HG02981 (cell line): ENCODE measurements around the gene CNTD1.

ENCODE experiments used
- ATAC-seq: cut with Tn5 transposase; IDR thresholded peaks from one replicate; pipeline ENCODE4 v1.9.1; 2021; ENCODE audit warnings: mild to moderate bottlenecking, moderate library complexity; ENCODE audit not compliant: unreplicated experiment

The CNTD1 gene

GRCh38 chr17:42779304-42779935, 19.2 kb upstream of the CNTD1 start:
- ATAC-seq: no peak

- no peak for ATAC-seq
Measured at GRCh38 chr17:42779936-42780850, 18.5 kb upstream of the CNTD1 start, which contains the start of gene WNK4. Gene WNK4, plus strand, starts transcription at chr17:42780610. Its CDS starts 89 bp downstream, at chr17:42780699.

DNA sequence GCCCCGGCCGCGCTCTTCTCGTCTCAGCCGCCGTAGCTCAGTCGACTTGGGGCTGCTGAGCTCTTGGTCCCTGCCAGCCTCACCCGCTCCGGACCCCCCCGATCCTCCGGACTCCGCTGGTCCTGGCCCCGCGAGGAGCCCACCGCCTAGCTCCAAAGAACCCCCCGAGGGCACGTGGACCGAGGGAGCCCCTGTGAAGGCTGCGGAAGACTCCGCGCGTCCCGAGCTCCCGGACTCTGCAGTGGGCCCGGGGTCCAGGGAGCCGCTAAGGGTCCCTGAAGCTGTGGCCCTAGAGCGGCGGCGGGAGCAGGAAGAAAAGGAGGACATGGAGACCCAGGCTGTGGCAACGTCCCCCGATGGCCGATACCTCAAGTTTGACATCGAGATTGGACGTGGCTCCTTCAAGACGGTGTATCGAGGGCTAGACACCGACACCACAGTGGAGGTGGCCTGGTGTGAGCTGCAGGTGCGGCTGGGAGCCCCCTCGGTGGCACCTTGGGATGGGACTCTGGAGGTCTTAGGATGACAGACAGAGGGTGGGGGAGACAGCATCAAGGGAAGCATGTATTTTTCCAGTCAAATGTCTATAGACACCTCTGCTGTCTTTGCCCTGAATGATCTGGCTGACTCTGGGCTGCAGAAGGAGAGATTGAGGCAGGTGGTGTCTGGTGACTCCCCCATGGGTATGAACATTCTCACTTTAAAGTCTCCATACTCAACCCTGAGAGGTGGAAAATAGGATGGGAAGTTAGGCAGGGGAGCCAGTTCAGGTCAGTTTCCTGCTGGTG, 17.6 kb upstream of the CNTD1 start:
- no peak for ATAC-seq

GRCh38 chr17:42781639-42782165, 17.0 kb upstream of the CNTD1 start:
- ATAC-seq: no peak

DNA sequence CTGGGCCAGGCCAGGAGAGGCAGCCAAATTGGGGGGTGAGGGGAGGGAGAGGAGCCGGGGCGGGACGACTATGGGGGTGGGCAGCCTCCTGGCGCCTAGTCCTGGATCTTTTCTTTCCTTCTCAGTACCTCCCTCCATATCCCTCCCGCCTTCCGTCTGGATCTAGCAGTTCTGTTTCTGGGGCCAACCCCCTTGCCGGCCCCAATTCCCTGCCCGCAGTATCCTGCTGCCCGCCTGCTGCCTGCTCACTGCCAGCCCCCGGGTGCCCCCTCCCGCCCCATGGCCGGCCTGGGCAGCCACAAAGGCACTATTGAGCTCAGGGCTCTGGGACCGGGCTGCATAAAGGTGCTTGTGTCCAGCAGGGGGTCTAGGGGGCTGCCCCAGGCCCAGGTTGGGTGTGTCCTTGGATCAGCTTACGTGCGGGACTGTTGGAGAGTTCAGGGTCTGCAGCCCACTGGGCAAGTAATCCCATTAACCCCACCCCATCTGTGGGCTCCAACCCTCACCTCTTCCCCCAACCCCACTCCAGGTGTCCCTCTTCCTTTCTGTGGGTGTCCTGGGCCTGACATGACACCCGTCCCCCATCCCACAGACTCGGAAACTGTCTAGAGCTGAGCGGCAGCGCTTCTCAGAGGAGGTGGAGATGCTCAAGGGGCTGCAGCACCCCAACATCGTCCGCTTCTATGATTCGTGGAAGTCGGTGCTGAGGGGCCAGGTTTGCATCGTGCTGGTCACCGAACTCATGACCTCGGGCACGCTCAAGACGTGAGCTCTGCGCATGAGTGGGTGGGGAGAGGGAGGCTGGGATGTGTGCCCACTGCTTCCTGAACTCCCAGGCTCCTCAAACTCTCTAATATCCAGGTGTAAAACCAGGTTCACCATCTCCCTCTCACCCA, 16.2 kb upstream of the CNTD1 start:
- ATAC-seq: no peak

DNA sequence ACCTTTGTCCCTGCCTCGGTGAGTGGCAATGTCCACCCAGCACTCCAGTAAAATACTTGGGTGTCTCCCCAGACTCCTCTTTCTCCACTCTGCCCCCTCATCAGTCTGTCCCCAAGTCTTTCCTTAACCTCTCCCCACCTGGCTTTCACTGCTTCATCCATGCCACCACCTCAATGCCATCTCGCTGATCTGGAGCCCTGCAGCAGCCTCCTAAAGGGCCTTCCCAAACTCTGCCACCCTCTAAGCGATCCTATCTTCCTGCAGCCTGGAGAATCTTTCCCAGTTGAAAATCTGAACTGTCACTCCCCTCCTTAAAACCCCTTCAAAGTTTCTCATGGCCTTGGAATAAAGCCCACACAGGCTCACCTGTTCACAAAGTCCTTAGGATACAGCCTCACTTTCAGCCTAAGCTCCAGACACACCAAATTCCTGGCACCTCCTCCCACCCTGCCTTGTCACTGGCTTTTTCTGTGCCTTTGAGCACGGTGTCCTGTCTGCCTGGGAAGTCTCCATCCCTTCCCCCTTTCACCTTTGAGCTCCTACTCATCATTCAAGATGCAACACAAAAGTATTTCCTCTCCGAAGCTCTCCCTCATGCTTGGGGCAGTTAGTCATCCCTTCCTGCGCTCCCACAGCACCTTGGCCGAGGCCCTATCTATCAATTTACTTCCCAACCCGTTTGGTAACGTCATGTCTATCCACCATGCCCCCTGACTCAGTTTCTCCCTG, 15.4 kb upstream of the CNTD1 start:
- ATAC-seq: no peak

GRCh38 chr17:42783791-42784138, 14.9 kb upstream of the CNTD1 start:
- ATAC-seq: no peak

DNA sequence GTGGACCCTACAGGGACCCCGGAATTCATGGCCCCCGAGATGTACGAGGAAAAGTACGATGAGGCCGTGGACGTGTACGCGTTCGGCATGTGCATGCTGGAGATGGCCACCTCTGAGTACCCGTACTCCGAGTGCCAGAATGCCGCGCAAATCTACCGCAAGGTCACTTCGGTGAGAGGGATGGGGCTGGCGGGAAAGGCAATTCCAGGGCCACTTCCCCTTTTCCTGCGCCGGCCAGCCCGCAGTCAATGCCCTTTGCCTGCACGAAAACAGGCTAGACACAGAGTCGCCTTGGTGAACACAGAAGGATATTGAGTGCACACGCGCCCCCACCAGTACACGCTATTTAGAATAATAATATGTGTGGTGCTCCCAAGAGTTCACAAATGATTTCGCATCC, 14.3 kb upstream of the CNTD1 start:
- no peak for ATAC-seq

DNA sequence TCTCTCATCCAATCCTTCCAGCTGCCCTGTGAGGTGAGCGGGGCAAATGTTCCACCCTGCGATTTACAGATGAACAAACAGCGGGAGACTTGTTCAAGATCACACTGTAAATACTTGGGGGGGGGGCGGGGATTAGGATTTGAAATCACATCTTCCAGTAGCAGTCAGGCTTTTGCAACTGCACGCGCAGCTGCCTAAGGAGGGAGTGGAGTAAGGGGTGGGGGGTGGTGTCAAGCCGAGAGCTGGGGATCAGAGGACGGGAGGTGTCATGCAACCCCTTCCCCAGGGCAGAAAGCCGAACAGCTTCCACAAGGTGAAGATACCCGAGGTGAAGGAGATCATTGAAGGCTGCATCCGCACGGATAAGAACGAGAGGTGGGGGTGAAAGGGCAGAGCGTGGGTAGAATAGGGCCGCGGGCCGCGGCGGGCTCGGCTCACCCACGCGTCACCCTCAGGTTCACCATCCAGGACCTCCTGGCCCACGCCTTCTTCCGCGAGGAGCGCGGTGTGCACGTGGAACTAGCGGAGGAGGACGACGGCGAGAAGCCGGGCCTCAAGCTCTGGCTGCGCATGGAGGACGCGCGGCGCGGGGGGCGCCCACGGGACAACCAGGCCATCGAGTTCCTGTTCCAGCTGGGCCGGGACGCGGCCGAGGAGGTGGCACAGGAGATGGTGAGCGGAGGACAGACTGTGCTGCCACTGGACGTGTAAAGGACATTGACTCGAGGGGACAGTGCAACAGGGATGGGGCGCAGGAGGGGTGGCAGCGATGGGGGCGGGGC, 13.7 kb upstream of the CNTD1 start:
- no peak for ATAC-seq

DNA sequence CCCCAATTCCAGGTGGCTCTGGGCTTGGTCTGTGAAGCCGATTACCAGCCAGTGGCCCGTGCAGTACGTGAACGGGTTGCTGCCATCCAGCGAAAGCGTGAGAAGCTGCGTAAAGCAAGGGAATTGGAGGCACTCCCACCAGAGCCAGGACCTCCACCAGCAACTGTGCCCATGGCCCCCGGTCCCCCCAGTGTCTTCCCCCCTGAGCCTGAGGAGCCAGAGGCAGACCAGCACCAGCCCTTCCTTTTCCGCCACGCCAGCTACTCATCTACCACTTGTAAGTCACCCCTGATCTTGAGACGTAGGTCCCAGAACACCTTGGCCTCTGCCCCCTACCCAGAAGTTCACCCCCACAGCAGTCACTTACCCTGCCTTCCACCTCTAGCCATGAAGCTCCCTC, 11.4 kb upstream of the CNTD1 start:
- no peak for ATAC-seq

DNA sequence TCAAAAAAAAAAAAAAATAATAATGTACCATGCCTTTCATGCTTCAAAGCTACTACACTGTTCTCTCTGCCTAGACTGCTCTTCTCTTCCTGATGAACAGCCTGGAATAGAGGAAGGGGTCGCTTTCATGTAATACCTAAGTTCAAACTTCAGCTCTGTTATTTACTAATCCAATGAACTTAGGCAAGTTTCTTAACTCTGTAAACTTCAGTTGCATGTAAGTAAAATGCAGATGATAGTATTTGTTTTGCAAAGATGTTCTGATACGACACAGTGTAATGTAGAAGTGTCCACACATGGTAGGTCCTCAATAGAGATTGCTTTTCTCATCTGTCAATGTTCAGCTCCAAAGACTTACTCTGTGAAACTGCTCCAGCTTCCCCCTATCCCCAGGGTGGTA, 6.7 kb upstream of the CNTD1 start:
- ATAC-seq: no peak

- no peak for ATAC-seq
Measured at GRCh38 chr17:42792545-42792944, 6.1 kb upstream of the CNTD1 start.

GRCh38 chr17:42795061-42795460, 3.6 kb upstream of the CNTD1 start:
- no peak for ATAC-seq

DNA sequence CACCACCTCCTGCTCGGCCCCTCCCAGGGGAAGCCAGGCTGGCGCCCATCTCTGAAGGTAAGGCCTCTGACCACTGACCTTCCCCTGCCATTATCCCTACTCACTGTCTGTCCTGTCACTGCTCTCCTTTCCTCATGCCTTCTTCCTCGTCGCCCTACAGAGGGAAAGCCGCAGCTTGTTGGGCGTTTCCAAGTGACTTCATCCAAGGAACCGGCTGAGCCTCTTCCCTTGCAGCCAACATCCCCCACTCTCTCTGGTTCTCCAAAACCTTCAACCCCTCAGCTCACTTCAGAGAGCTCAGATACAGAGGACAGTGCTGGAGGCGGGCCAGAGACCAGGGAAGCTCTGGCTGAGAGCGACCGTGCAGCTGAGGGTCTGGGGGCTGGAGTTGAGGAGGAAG, 3.2 kb upstream of the CNTD1 start:
- no peak for ATAC-seq

DNA sequence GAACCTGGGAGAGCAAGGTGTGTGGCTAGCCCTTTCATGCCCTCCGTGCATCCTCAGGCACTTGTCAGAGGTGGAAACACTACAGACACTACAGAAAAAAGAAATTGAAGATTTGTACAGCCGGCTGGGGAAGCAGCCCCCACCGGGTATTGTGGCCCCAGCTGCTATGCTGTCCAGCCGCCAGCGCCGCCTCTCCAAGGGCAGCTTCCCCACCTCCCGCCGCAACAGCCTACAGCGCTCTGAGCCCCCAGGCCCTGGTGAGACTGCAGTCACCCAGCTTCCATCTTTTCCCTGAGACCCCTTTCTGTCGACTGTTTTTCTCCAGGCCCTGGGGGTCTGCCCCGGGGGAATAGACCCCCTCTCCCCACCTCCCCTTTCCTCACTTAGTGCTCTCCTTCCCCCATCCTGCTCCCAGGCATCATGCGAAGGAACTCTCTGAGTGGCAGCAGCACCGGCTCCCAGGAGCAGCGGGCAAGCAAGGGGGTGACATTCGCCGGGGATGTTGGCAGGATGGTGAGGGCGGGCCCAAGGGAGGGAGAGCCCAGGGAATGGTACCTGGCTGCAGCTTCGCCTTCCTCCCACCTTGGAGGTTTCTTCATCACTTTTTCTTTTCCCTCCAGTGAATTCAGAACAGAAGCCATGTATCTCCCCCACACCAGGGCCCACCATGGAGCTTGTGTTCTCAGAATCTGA, 2.4 kb upstream of the CNTD1 start:
- ATAC-seq: no peak

DNA sequence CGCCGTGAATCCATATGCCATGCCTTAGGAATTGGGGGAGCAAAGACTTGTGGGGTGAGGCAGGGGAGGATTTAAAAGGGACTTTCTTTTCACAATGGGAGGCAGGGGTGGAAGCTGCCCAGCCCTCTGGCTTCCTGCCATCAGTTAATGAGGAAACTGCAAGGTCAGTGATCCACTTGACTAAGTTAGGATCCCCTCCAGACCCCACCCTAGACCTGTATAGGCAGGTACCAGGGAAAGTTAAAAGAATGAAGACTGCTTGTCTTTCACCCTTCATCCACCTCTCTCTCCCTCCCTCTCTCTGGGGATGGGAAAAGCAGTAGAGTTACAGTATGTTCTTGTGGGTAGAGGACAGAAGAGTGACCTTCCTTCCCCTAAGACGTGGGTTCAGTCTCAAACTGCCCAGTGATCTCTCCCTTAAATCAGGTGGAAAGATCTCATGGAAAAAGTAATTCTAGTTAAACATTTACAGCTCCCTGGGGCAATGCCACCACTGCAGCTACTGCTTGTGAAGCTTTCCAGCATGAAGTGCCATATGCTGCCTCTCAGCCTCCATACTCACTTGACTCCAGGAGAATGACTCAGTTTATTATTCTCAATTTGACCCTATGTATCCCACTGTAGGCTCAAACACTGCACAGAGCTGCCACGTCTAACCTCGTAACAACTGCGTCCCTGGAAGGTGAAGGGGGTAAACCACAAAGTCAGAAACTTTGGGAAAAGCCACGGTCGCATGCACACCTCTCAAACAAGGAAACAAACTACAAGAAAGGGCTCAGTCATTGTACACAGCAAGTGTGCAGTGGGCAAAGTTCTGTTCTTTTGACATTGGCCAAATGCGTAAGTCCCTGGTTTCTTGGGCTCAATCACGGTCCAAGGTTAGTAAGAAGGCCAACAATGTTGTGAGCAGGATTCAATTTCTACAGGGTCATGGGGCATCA, 1.3 kb upstream of the CNTD1 start:
- no peak for ATAC-seq

DNA sequence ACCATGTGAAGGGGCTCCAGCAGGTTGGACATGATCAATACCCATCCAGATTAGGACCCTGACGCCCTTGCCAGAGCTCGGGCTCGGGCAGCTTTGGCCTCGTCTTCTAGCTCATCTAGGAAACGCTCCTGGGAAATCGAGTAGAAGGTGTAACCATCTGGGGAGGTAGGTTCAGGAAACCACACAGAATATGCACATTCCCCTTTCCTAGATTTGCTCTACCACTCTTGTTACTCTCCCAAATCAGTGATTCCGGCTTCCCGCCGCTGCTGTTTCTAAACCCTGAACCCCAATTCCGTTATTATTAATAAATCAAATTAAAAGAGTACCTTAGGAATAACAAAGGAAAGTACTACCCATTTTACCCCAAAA, 664 bp upstream of the CNTD1 start:
- no peak for ATAC-seq
